ENCODE data around the gene NAP1L4.

GRCh38 chr11:2924381-2924780 lies 67.7 kb downstream of the NAP1L4 start:
- TF ChIP-seq CTCF (IDR thresholded peaks at IDR 0.05) (no peak), POLR2A (IDR thresholded peaks at IDR 0.05) (no peak)

Data from right lobe of liver (tissue), 4 donors.